Cardiac fibroblast (primary cell): ENCODE results near the gene PRODH.

Experiments
- DNase-seq, 2 donors: peaks; one replicate each; pipeline versions ENCODE4 v3.0.0 to v3.0.0-alpha.2; 2010; ENCODE audit warnings: low read depth in 2 of 2
- H3K4me3 ChIP-seq, 2 donors: replicated peaks in 1 of 2; 1 replicate in 1 of 2; 2 replicates in 1 of 2; pipeline ENCODE4 v1.5.1; 2011; ENCODE audit warnings: low read depth in 2 of 2, low read length in 2 of 2, mild to moderate bottlenecking in 2 of 2, moderate library complexity in 1 of 2
- TF ChIP-seq, protein P1 (sequence below): IDR thresholded peaks from one replicate; pipeline ENCODE4 v1.5.1; 2011; ENCODE audit warnings: low read depth, mild to moderate bottlenecking, low read length, inconsistent platforms

The PRODH gene, protein sequence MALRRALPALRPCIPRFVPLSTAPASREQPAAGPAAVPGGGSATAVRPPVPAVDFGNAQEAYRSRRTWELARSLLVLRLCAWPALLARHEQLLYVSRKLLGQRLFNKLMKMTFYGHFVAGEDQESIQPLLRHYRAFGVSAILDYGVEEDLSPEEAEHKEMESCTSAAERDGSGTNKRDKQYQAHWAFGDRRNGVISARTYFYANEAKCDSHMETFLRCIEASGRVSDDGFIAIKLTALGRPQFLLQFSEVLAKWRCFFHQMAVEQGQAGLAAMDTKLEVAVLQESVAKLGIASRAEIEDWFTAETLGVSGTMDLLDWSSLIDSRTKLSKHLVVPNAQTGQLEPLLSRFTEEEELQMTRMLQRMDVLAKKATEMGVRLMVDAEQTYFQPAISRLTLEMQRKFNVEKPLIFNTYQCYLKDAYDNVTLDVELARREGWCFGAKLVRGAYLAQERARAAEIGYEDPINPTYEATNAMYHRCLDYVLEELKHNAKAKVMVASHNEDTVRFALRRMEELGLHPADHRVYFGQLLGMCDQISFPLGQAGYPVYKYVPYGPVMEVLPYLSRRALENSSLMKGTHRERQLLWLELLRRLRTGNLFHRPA

DNA sequence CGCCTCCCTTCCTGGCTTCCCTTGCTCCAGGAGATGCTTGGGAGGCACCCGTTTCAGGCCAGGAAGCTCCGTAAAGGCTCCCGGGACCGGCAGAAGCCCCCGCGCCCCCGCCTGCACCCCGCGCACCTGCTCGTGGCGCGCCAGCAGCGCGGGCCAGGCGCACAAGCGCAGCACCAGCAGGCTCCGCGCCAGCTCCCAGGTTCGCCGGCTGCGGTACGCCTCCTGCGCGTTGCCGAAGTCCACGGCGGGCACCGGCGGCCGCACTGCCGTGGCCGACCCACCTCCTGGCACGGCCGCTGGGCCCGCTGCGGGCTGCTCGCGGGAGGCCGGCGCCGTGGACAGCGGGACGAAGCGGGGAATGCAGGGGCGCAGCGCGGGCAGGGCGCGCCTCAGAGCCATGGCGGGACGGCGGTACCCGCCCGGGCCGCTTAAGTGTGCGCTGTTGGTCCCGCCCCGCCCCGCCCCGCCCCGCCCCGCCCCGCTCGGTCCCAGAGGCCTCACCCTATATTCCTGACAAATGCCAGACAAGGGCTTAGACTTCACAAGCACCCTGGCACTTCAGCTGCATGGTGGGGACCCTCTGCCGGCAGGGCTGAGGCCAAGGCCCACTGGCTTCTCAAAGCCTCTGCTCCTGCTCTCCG is at the start of gene PRODH:
Gene PRODH (minus strand): TSS at position 405 of the 641 bp plus-strand sequence. CDS start 6 bp downstream, at position 399.
- H3K4me3 ChIP-seq: no peak within 1 kb of the TSS
- TF ChIP-seq, protein P1, sequence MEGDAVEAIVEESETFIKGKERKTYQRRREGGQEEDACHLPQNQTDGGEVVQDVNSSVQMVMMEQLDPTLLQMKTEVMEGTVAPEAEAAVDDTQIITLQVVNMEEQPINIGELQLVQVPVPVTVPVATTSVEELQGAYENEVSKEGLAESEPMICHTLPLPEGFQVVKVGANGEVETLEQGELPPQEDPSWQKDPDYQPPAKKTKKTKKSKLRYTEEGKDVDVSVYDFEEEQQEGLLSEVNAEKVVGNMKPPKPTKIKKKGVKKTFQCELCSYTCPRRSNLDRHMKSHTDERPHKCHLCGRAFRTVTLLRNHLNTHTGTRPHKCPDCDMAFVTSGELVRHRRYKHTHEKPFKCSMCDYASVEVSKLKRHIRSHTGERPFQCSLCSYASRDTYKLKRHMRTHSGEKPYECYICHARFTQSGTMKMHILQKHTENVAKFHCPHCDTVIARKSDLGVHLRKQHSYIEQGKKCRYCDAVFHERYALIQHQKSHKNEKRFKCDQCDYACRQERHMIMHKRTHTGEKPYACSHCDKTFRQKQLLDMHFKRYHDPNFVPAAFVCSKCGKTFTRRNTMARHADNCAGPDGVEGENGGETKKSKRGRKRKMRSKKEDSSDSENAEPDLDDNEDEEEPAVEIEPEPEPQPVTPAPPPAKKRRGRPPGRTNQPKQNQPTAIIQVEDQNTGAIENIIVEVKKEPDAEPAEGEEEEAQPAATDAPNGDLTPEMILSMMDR: no peak
- DNase-seq: no peak

DNA sequence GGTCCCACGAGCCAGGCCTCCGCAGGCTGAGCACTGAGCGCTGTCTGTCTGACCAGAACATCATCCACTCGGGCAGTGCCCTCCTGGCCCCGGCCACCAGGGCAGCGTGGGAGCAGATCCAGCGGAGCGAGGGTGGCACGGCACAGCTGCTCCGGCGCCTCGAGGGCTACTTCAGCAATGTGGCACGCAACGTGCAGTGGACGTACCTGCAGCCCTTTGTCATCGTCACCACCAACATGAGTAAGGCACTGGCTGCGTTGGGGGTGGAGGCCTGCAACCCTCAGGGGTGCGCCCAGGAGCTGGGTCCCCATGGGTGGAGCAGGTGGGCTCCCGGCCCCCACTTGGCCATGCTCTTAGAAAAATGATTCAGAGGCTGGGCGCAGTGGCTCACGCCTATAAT is 49.7 kb upstream of the PRODH start:
- DNase-seq: no peak
- TF ChIP-seq, protein P1: no peak
- no peak overlapping the region for H3K4me3 ChIP-seq

DNA sequence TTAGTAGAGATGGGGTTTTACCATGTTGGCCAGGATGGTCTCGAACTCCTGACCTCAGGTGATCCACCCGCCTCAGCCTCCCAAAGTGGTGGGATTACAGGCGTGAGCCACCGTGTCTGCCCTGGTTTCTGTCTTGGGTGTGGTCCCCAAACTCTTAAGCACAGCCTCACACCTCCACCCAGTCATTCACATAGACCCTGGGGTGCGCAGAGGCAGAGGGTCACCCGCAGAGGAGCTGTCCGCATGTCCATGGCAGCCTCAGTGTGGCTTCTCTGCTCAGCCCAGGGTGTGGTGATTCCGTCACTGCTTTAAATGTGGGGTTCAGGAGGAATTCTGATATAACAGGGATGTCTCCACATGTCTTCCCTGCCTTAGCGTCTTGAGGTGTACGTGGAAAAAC is 48.5 kb upstream of the PRODH start:
- TF ChIP-seq, protein P1: no peak
- no peak for DNase-seq
- no peak overlapping the region for H3K4me3 ChIP-seq

DNA sequence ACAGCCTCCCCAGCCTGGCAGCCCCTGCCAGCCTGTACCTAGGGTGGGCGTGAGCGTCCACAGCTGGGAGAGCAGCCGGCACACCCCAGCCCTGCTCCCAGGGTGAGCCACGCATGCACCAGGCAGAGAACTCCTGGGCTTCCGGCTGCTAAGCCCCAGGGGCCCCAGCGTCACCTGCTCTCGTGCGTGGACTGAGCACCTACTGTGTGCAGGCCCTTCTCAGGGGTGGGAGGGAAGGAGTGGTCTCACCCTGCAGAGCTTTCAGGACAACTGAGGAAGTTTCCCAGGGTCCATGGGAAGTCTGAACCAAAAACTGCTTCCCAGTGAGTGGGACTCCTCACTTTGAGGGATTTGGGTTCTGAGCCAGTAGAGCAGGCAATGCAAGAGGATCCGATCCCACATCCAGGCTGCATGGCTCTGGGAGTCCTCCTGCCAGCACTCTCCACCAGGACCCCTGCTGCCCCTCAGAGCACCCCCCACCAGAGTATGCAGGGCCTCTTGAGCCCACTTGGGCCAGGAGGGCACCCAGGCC is 47.1 kb upstream of the PRODH start:
- DNase-seq: no peak
- H3K4me3 ChIP-seq: no peak overlapping the region
- TF ChIP-seq, protein P1: no peak

DNA sequence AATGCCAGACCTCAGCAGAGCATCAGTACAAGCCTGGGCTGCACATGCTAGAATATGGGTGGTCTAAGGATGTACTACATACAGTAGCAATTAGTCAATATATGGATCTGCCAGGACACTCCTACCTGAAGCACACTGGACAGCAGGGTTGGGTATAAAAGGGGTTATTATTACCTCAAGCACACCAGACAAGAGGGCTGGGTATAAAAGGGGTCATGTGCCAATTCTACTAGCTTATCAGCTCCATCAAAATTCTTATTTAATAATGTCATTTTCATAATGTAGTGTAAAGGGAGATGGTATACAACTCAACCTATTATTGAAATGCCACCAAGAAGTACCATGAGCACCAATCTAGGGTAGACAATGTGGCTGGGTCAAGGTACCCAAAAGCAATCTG is 44.7 kb upstream of the PRODH start:
- TF ChIP-seq, protein P1: no peak
- no peak for DNase-seq
- H3K4me3 ChIP-seq: no peak overlapping the region

DNA sequence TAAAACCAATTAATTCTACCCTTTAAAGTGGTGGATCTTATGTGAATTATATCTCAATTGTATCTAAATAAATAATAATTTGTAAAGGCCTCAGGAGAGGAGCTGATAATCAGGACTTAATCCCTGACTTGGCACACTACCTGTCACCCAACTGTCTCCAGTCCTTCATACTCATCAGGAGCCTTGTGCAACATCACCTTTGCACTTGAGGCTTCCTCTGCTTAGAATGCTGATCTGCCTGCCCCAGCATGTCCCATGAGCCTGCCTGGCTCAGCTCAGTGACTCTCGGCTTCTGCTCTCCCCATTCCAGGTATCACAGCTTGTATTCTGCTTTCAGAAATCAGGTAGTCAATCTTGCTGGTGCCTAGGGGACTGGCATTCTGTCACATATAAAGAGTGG is 43.9 kb upstream of the PRODH start:
- DNase-seq: no peak
- TF ChIP-seq, protein P1: no peak
- no peak overlapping the region for H3K4me3 ChIP-seq
